ENCODE data around the gene PTPRJ. TPM values are rescaled to one million over a fixed set of nuclear protein-coding genes. Genes with fewer than 3 reads are reported as not detected.

Gene PTPRJ
- total and polyA plus RNA-seq, 2 donors (not counting 1 experiment from before 2014, with no cell fraction given), result 11.2 to 20.0 TPM

DNA sequence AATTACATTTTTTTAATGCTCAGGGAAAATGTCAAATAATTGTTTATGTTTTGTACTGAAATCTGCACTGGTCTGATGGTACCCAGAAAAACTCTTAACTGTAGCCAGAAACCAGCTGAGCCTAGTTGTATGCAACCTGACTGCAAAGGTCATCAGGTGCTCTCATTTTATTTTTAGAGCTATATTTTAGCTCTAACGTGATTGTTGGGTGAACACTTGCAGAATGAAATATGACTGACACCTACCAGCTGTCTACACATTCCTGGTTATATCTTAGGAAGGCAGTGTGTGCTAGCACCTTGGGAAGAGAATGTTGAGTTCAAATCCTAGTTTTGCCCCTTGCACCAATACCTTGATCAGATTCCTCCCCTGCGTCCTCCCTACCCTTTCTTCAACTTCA lies 23.6 kb downstream of the PTPRJ start:
- TF ChIP-seq, protein P1, sequence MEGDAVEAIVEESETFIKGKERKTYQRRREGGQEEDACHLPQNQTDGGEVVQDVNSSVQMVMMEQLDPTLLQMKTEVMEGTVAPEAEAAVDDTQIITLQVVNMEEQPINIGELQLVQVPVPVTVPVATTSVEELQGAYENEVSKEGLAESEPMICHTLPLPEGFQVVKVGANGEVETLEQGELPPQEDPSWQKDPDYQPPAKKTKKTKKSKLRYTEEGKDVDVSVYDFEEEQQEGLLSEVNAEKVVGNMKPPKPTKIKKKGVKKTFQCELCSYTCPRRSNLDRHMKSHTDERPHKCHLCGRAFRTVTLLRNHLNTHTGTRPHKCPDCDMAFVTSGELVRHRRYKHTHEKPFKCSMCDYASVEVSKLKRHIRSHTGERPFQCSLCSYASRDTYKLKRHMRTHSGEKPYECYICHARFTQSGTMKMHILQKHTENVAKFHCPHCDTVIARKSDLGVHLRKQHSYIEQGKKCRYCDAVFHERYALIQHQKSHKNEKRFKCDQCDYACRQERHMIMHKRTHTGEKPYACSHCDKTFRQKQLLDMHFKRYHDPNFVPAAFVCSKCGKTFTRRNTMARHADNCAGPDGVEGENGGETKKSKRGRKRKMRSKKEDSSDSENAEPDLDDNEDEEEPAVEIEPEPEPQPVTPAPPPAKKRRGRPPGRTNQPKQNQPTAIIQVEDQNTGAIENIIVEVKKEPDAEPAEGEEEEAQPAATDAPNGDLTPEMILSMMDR (IDR thresholded peaks at IDR 0.05), result no peak
- TF ChIP-seq EZH2 (IDR thresholded peaks at IDR 0.05; ENCODE audit: borderline replicate concordance, insufficient read depth, low read depth, low read length, poor library complexity, severe bottlenecking), result no peak
- H3K27ac ChIP-seq (ENCODE audit: low read length in 2 of 2), result peak overlapping the region in 1 of 2 donors; percentile 21
- no peaks in the 10 kb centered on the region for H3K27me3 ChIP-seq (replicated peaks in 1 of 4; ENCODE audit: control extremely low read depth in 1 of 4, control insufficient read depth in 3 of 4, insufficient read depth in 4 of 4, low read length in 3 of 4)
- DNase-seq (no peak), ATAC-seq (ENCODE audit: low read depth) (no peak)
- peak overlapping the region; percentile 41 for H3K4me2 ChIP-seq (replicated peaks; ENCODE audit: low read depth, low read length, poor library complexity, severe bottlenecking)
- no peaks in the 10 kb centered on the region for H3K9me3 ChIP-seq (ENCODE audit: control extremely low read depth in 1 of 3, control insufficient read depth in 2 of 3, insufficient read depth in 1 of 3, low read length in 2 of 3)
- H3K9me3 Mint-ChIP-seq (ENCODE audit: insufficient read depth), result no peaks in the 10 kb centered on the region
- H3K79me2 ChIP-seq (ENCODE audit: control insufficient read depth, insufficient read depth, low read length), result peaks cover 96% of the 10 kb centered on the region
- H3K36me3 ChIP-seq (replicated peaks in 1 of 2; ENCODE audit: control extremely low read depth in 1 of 2, control insufficient read depth in 1 of 2, extremely low read depth in 1 of 2, insufficient read depth in 2 of 2, low read length in 1 of 2), result peaks cover 0 to 1% of the 10 kb centered on the region in 2 experiments
- WGBS (ENCODE audit: insufficient coverage), result no CpG with 5 or more reads among the region's 2 CpGs
- peaks cover 64% of the 10 kb centered on the region for H3K4me1 Mint-ChIP-seq
- ChIA-PET POLR2A (interaction anchor here (2.2 kb wide), 1 partner anchor 9 kb away, joined by 6 read pairs; no protein-coding TSS in a partner anchor), CTCF (interaction anchor here (0.9 kb wide), 1 partner anchor 10 kb away, joined by 3 read pairs; no protein-coding TSS in a partner anchor)
- peak overlapping the region; percentile 30 for H2AFZ ChIP-seq (ENCODE audit: insufficient read depth, low read depth, low read length, poor library complexity, severe bottlenecking)
- H3K9ac ChIP-seq (ENCODE audit: low read length), result no peak overlapping the region
- peak overlapping the region; percentile 83 for H3K27ac Mint-ChIP-seq
- H3K4me1 ChIP-seq (ENCODE audit: control insufficient read depth in 2 of 2, insufficient read depth in 2 of 2, low read length in 2 of 2), result peaks cover 55 to 79% of the 10 kb centered on the region in 2 donors
- peaks cover 6% of the 10 kb centered on the region for H4K20me1 ChIP-seq (ENCODE audit: control insufficient read depth, insufficient read depth, low read length, poor library complexity, severe bottlenecking)
- intact Hi-C loops (cut with micrococcal nuclease), result loop anchor here (2.0 to 5.0 kb wide), 4 partner anchors 13 to 52 kb away; no protein-coding TSS in a partner anchor
- peak overlapping the region; percentile 61 for H3K4me3 Mint-ChIP-seq
- no peaks in the 10 kb centered on the region for H3K27me3 Mint-ChIP-seq
- H3K4me3 ChIP-seq (ENCODE audit: control extremely low read depth in 1 of 5, extremely low read depth in 1 of 5, insufficient read depth in 1 of 5, low read depth in 2 of 5, low read length in 4 of 5), result no peak overlapping the region

DNA sequence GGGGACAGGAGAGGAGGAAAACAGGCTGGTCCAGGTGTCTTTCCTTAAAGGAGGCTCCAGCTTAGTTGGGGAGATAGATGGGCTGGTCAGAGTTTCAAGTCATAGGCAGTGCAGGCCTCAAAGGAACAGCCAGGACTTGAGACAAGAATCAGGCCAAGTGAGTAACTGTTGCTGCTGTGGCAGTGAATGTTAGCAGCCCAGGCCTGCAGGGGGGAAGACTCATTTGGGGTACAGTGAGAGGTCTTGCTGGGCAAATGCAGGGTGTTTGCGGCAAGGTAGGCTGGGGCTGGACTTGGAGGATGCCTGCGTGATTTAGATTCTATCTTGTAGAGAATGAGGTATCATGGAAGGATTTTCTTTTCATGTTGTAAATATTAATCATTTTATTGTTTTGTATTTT lies 24.1 kb downstream of the PTPRJ start:
- Histone ChIP-seq H3K4me1 (ENCODE audit: control insufficient read depth in 2 of 2, insufficient read depth in 2 of 2, low read length in 2 of 2) (peaks cover 50 to 74% of the 10 kb centered on the region in 2 donors), H3K36me3 (replicated peaks in 1 of 2; ENCODE audit: control extremely low read depth in 1 of 2, control insufficient read depth in 1 of 2, extremely low read depth in 1 of 2, insufficient read depth in 2 of 2, low read length in 1 of 2) (no peaks in the 10 kb centered on the region), H3K9ac (ENCODE audit: low read length) (no peak overlapping the region), H3K4me2 (replicated peaks; ENCODE audit: low read depth, low read length, poor library complexity, severe bottlenecking) (peak overlapping the region; percentile 41), H3K27me3 (replicated peaks in 1 of 4; ENCODE audit: control extremely low read depth in 1 of 4, control insufficient read depth in 3 of 4, insufficient read depth in 4 of 4, low read length in 3 of 4) (no peaks in the 10 kb centered on the region), H3K9me3 (ENCODE audit: control extremely low read depth in 1 of 3, control insufficient read depth in 2 of 3, insufficient read depth in 1 of 3, low read length in 2 of 3) (no peaks in the 10 kb centered on the region), H3K27ac (ENCODE audit: low read length in 2 of 2) (peak overlapping the region in 1 of 2 donors; percentile 21), H3K79me2 (ENCODE audit: control insufficient read depth, insufficient read depth, low read length) (peaks cover 96% of the 10 kb centered on the region), H4K20me1 (ENCODE audit: control insufficient read depth, insufficient read depth, low read length, poor library complexity, severe bottlenecking) (peaks cover 6% of the 10 kb centered on the region), H3K4me3 (ENCODE audit: control extremely low read depth in 1 of 5, extremely low read depth in 1 of 5, insufficient read depth in 1 of 5, low read depth in 2 of 5, low read length in 4 of 5) (no peak overlapping the region), H2AFZ (ENCODE audit: insufficient read depth, low read depth, low read length, poor library complexity, severe bottlenecking) (peak overlapping the region; percentile 30)
- DNase-seq (no peak), ATAC-seq (ENCODE audit: low read depth) (no peak)
- Mint-ChIP-seq H3K27me3 (no peaks in the 10 kb centered on the region), H3K9me3 (ENCODE audit: insufficient read depth) (no peaks in the 10 kb centered on the region), H3K27ac (peak overlapping the region; percentile 83), H3K4me3 (peak overlapping the region; percentile 61), H3K4me1 (peaks cover 58% of the 10 kb centered on the region)
- TF ChIP-seq, protein P1 (IDR thresholded peaks at IDR 0.05), result no peak
- no peak for TF ChIP-seq EZH2 (IDR thresholded peaks at IDR 0.05; ENCODE audit: borderline replicate concordance, insufficient read depth, low read depth, low read length, poor library complexity, severe bottlenecking)
- 100% methylated on average over 1 of the region's 2 CpGs for whole genome bisulfite sequencing (ENCODE audit: insufficient coverage)
- POLR2A ChIA-PET, result interaction anchor here (2.2 kb wide), 1 partner anchor 8 kb away, joined by 6 read pairs; no protein-coding TSS in a partner anchor
- CTCF ChIA-PET, result no interaction called here
- intact Hi-C loops (cut with micrococcal nuclease), result loop anchor here (2.0 to 5.0 kb wide), 4 partner anchors 14 to 52 kb away; no protein-coding TSS in a partner anchor
